Stimulated activated CD8-positive, alpha-beta memory T cell treated with anti-CD3 and anti-CD28 coated beads, Interleukin-7, amount 100 ng/mL, for 48 hours (primary cell): ENCODE results near the gene MIOS.
"Not testable (repeated sequence)": the region's sequence is repeated elsewhere in the genome, so short reads cannot be mapped to it uniquely, and the experiment has no call there.

Experiments used
- DNase-seq, 2 donors: peaks; one replicate each; pipeline ENCODE4 v3.0.0-alpha.2; 2020; ENCODE audit warnings: low read depth in 1 of 2; ENCODE audit errors: extremely low read depth in 1 of 2

The MIOS gene

GRCh38 chr7:7554021-7554432, 12.7 kb upstream of the MIOS start:
- no peak for DNase-seq

GRCh38 chr7:7554649-7555575, 11.8 kb upstream of the MIOS start:
- DNase-seq, result no peak

GRCh38 chr7:7556852-7557251, 9.8 kb upstream of the MIOS start:
- no peak for DNase-seq

GRCh38 chr7:7557252-7557651, 9.4 kb upstream of the MIOS start:
- DNase-seq, result no peak

- DNase-seq, result not testable (repeated sequence)
These were observed 5.1 kb upstream of the MIOS start for GRCh38 chr7:7561591-7561990.

- DNase-seq, result no peak
These were observed 3.9 kb upstream of the MIOS start for GRCh38 chr7:7562736-7563135.

GRCh38 chr7:7563269-7563668, 3.4 kb upstream of the MIOS start:
- no peak for DNase-seq

- no peak for DNase-seq
These were observed 2.9 kb upstream of the MIOS start for GRCh38 chr7:7563813-7564212.

GRCh38 chr7:7564323-7564780, 2.3 kb upstream of the MIOS start:
- no peak for DNase-seq

- peak in 1 of 2 donors; percentile 31 for DNase-seq
These were observed 1.5 kb upstream of the MIOS start for GRCh38 chr7:7565018-7565680.

- no peak for DNase-seq
These were observed 686 bp upstream of the MIOS start for GRCh38 chr7:7565746-7566650.

- no peak for DNase-seq
These were observed 1.3 kb downstream of the MIOS start for GRCh38 chr7:7567898-7568531.

- DNase-seq, result no peak
These were observed 1.9 kb downstream of the MIOS start for GRCh38 chr7:7568553-7568952.

- DNase-seq, result no peak
These were observed 2.4 kb downstream of the MIOS start for GRCh38 chr7:7569081-7569527.

GRCh38 chr7:7569615-7570014, 2.9 kb downstream of the MIOS start:
- DNase-seq, result no peak

- no peak for DNase-seq
These were observed 3.9 kb downstream of the MIOS start for GRCh38 chr7:7570584-7570983.

GRCh38 chr7:7573701-7574100, 7.0 kb downstream of the MIOS start:
- no peak for DNase-seq

- DNase-seq, result no peak
These were observed 9.7 kb downstream of the MIOS start for GRCh38 chr7:7576344-7576743.

GRCh38 chr7:7577888-7578287, 11.2 kb downstream of the MIOS start:
- DNase-seq, result no peak

GRCh38 chr7:7579638-7580037, 13.0 kb downstream of the MIOS start:
- no peak for DNase-seq
